ENCODE measurements around the gene NDUFA7.

- no peak for TF ChIP-seq CTCF (IDR thresholded peaks at IDR 0.05; ENCODE audit: insufficient read depth, low read depth, low read length)
- TF ChIP-seq EZH2 (IDR thresholded peaks at IDR 0.05; ENCODE audit: insufficient read depth, low read length) = peak; percentile 89
Measured at GRCh38 chr19:8342684-8343482, 21.7 kb upstream of the NDUFA7 start, which contains the start of gene KANK3.
